Right lobe of liver (tissue), 6 donors: Measurements from ENCODE around the gene LASP1. TPM values are rescaled to one million over a fixed set of nuclear protein-coding genes. Genes with fewer than 3 reads are reported as not detected.

Source experiments
- ATAC-seq, 4 donors: fragments of 200-7000 bp; cut with Tn5 transposase; one replicate each; pipeline ENCODE4 v1.9.1; 2020; ENCODE audit warnings: mild to moderate bottlenecking in 4 of 4, moderate library complexity in 4 of 4
- DNase-seq, 3 donors: peaks; one replicate each; pipeline ENCODE4 v3.0.0-alpha.2; 2020
- H3K27ac ChIP-seq, 3 donors: fragments of 200-600 bp; one replicate each; pipeline ENCODE4 v1.8.0; 2022
- H3K27me3 ChIP-seq, 2 donors: fragments of 200-600 bp; one replicate each; pipeline ENCODE4 v1.8.0; 2022
- H3K36me3 ChIP-seq, 4 donors: fragments of 200-600 bp; sonication (generic) in 1 of 4; one replicate each; pipeline versions ENCODE4 v1.5.1 to v1.8.0; 2017 to 2022; ENCODE audit warnings: control low read depth in 1 of 4
- H3K4me1 ChIP-seq, 4 donors: fragments of 200-600 bp; sonication (generic) in 1 of 4; one replicate each; pipeline versions ENCODE4 v1.5.1 to v1.8.0; 2017 to 2022; ENCODE audit warnings: control low read depth in 1 of 4
- H3K4me3 ChIP-seq, 3 donors: fragments of 200-600 bp; one replicate each; pipeline ENCODE4 v1.8.0; 2022
- H3K9me3 ChIP-seq, 4 donors: fragments of 200-600 bp; sonication (generic) in 1 of 4; one replicate each; pipeline versions ENCODE4 v1.5.1 to v1.8.0; 2017 to 2022; ENCODE audit warnings: control low read depth in 1 of 4
- CTCF ChIP-seq, 4 donors: fragments of 200-600 bp in 3 of 4; fragments of 450-650 bp in 1 of 4; IDR thresholded peaks; one replicate each; pipeline versions ENCODE4 v1.5.1 to v1.8.0; 2016 to 2022; ENCODE audit warnings: antibody characterized with exemption in 4 of 4, mild to moderate bottlenecking in 2 of 4
- POLR2A ChIP-seq: fragments of 450-650 bp; IDR thresholded peaks from one replicate; pipeline ENCODE4 v1.6.1; 2017; ENCODE audit warnings: antibody characterized with exemption, mild to moderate bottlenecking
- WGBS: methylation state at CpG from one replicate; pipeline ENCODE4 v1.1.6; 2018; ENCODE audit warnings: low coverage, low lambda C conversion rate; ENCODE audit not compliant: insufficient coverage; ENCODE audit errors: missing lambda C conversion rate; 5-methylcytosine and 5-hydroxymethylcytosine counted together
- intact Hi-C, 2 donors: fragments of 100-400 bp; cut with DNase I; formaldehyde crosslinking; loops; one replicate each; pipeline versions ENCODE4 v1.11.2 to v1.14.1; 2022
- total RNA-seq, 6 experiments: library from RNA; depleted of rRNA in 2 of 6; stranded (reverse); fragments of >200 nt in 2 of 6; fragmentation: NEBNext Ultra II Directional in 3 of 6; extraction: Animal tissue kit (Norgen Biotek cat#: 25700) in 3 of 6; gene quantifications; one replicate each; pipeline versions ENCODE4 v1.1.0 to v1.2.4, GENCODE V29; 2016 to 2023
- donor health status: DM: no; HTN: yes; CAD: no.
- donor health status: DM: no; HTN: no; CAD: no.
- donor health status: DM: no; HTN: no; CAD: no.
- donor health status: DM: no; HTN: yes; CAD: no.
- donor health status: DM: no; HTN: yes; CAD: no.

Gene LASP1
- total RNA-seq, 6 experiments from 2014 or later: 52.2 to 124 (median 84.8) TPM

GRCh38 chr17:38875477-38876075, 5.7 kb downstream of the LASP1 start:
- WGBS: 73% methylated on average over 2 of the region's 5 CpGs
- Histone ChIP-seq H3K4me1 (peaks cover 0 to 49% (median 16%) of the 10 kb centered on the region in 4 donors), H3K36me3 (peaks cover 0 to 21% (median 1%) of the 10 kb centered on the region in 4 donors), H3K4me3 (no peak overlapping the region), H3K9me3 (no peaks in the 10 kb centered on the region), H3K27me3 (no peaks in the 10 kb centered on the region), H3K27ac (no peak overlapping the region)
- no peak for ATAC-seq
- intact Hi-C loops: loop anchor here in 1 of 2 donors (10.0 kb wide), 1 partner anchor 279 kb away; the partner anchor contains the start of gene PLXDC1
- DNase-seq: no peak
- TF ChIP-seq CTCF (IDR thresholded peaks at IDR 0.05): no peak

GRCh38 chr17:38877130-38877851, 7.4 kb downstream of the LASP1 start:
- no peak for DNase-seq
- no CpG with 5 or more reads among the region's 7 CpGs for WGBS
- H3K27me3 ChIP-seq: no peaks in the 10 kb centered on the region
- ATAC-seq: no peak
- H3K4me3 ChIP-seq: no peak overlapping the region
- H3K27ac ChIP-seq: no peak overlapping the region
- H3K36me3 ChIP-seq: peaks cover 0 to 23% (median 3%) of the 10 kb centered on the region in 4 donors
- H3K4me1 ChIP-seq: peaks cover 0 to 62% (median 21%) of the 10 kb centered on the region in 4 donors
- no peaks in the 10 kb centered on the region for H3K9me3 ChIP-seq
- TF ChIP-seq POLR2A: no peak
- TF ChIP-seq CTCF (IDR thresholded peaks at IDR 0.05): no peak
- intact Hi-C loops: loop anchor here in 1 of 2 donors (10.0 kb wide), 1 partner anchor 278 kb away; the partner anchor contains the start of gene PLXDC1

GRCh38 chr17:38879878-38880665, 10.2 kb downstream of the LASP1 start:
- TF ChIP-seq POLR2A (no peak), CTCF (IDR thresholded peaks at IDR 0.05) (no peak)
- DNase-seq (no peak), ATAC-seq (peak; percentile 11 to 37 (median 28))
- peaks cover 0 to 64% (median 21%) of the 10 kb centered on the region in 4 donors for H3K4me1 ChIP-seq
- H3K4me3 ChIP-seq: no peak overlapping the region
- WGBS: 26% methylated on average over 5 of the region's 6 CpGs
- no peaks in the 10 kb centered on the region for H3K27me3 ChIP-seq
- H3K27ac ChIP-seq: no peak overlapping the region
- H3K9me3 ChIP-seq: no peaks in the 10 kb centered on the region
- intact Hi-C loops: loop anchor here in 1 of 2 donors (10.0 kb wide), 1 partner anchor 275 kb away; the partner anchor contains the start of gene PLXDC1
- H3K36me3 ChIP-seq: peaks cover 0 to 23% (median 3%) of the 10 kb centered on the region in 4 donors

GRCh38 chr17:38881600-38882191, 11.8 kb downstream of the LASP1 start:
- Histone ChIP-seq H3K36me3 (peaks cover 0 to 24% (median 3%) of the 10 kb centered on the region in 4 donors), H3K27ac (peak overlapping the region in 1 of 3 donors; percentile 13), H3K4me1 (peaks cover 0 to 78% (median 29%) of the 10 kb centered on the region in 4 donors), H3K4me3 (no peak overlapping the region), H3K27me3 (no peaks in the 10 kb centered on the region), H3K9me3 (no peaks in the 10 kb centered on the region)
- TF ChIP-seq CTCF (IDR thresholded peaks at IDR 0.05): no peak
- no peak for TF ChIP-seq POLR2A
- intact Hi-C loops: no loop called here
- ATAC-seq: peak in 1 of 4 donors; percentile 10
- 25% methylated on average over 4 of the region's 8 CpGs for WGBS
- no peak for DNase-seq
